ENCODE results near the gene SIN3A. TPM values are rescaled to one million over a fixed set of nuclear protein-coding genes. Genes with fewer than 3 reads are reported as not detected.
"Not testable (repeated sequence)": the region's sequence is repeated elsewhere in the genome, so short reads cannot be mapped to it uniquely, and the experiment has no call there.

The SIN3A gene
- total and polyA plus RNA-seq, 4 donors, result 6.8 to 21.9 (median 13.3) TPM

DNA sequence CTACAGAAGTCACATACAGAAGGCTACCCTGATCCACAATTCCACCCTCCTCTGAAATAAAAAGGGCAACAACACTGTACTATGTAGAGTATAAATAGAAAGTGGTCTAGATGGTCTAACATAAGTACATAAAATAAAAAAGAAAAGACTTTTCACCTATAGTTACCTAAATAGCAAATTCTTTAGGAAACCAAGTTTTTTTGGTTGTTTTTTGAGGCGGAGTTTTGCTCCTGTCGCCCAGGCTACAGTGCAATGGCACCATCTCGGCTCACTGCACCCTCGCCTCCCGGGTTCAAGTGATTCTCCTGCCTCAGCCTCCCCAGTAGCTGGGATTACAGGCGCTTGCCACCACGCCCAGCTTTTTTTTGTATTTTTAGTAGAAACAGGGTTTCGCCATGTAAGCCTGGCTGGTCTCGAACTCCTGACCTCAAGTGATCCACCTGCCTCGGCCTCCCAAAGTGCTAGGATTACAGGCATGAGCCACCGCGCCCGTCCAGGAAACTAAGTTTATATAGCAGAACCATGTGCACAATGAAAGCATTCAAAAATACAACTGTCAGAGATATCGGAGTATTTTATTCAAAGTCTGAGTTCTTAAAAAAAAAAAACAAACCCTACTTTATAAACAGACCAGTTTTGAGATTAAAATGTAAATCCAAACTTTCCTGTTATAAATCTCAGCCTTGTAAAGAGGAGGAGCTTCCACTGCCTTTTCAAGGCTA, 1.7 kb downstream of the SIN3A start:
- Histone ChIP-seq H3K4me1 (ENCODE audit: control insufficient read depth in 4 of 4, insufficient read depth in 4 of 4, low read length in 3 of 4) (peaks cover 1 to 27% (median 20%) of the 10 kb centered on the region in 4 donors), H3K4me3 (ENCODE audit: low read depth in 1 of 3, low read length in 3 of 3) (peak overlapping the region in 2 of 3 donors; percentile 84 to 86), H3K9me3 (ENCODE audit: control insufficient read depth in 4 of 4, low read length in 3 of 4) (no peaks in the 10 kb centered on the region), H3K36me3 (ENCODE audit: control insufficient read depth in 4 of 4, insufficient read depth in 3 of 4, low read depth in 1 of 4, low read length in 3 of 4) (peaks cover 0 to 3% (median 2%) of the 10 kb centered on the region in 4 donors), H3K27me3 (ENCODE audit: control insufficient read depth in 4 of 4, insufficient read depth in 4 of 4, low read length in 3 of 4) (no peaks in the 10 kb centered on the region), H3K27ac (ENCODE audit: low read depth in 1 of 2, low read length in 2 of 2) (peak overlapping the region in 1 of 2 donors; percentile 87), H3K9ac (ENCODE audit: low read depth in 1 of 2, low read length in 2 of 2) (no peak overlapping the region)
- TF ChIP-seq, protein P1, sequence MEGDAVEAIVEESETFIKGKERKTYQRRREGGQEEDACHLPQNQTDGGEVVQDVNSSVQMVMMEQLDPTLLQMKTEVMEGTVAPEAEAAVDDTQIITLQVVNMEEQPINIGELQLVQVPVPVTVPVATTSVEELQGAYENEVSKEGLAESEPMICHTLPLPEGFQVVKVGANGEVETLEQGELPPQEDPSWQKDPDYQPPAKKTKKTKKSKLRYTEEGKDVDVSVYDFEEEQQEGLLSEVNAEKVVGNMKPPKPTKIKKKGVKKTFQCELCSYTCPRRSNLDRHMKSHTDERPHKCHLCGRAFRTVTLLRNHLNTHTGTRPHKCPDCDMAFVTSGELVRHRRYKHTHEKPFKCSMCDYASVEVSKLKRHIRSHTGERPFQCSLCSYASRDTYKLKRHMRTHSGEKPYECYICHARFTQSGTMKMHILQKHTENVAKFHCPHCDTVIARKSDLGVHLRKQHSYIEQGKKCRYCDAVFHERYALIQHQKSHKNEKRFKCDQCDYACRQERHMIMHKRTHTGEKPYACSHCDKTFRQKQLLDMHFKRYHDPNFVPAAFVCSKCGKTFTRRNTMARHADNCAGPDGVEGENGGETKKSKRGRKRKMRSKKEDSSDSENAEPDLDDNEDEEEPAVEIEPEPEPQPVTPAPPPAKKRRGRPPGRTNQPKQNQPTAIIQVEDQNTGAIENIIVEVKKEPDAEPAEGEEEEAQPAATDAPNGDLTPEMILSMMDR (IDR thresholded peaks at IDR 0.05; ENCODE audit: low read depth, low read length, missing input control), result no peak
- no peak for DNase-seq (ENCODE audit: low spot score)
- WGBS, result 36% methylated on average over 14 of the region's 14 CpGs

DNA sequence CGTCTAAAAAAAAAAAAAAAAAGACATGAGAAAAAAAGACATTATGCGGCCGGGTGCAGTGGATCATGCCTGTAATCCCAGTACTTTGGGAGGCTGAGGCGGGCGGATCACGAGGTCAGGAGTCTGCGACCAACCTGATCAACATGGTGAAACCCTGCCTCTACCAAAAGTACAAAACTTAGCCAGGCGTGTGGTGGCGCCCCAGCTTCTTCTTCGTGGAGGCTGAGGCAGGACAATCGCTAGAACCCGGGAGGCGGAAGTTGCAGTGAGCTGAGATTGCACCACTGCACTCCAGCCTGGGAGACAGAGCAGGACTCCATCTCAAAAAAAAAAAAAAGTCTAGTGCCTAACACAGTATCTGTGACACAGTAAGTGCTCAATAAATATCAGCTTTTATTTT, 3.3 kb downstream of the SIN3A start:
- H3K9ac ChIP-seq (ENCODE audit: low read depth in 1 of 2, low read length in 2 of 2); H3K4me3 ChIP-seq (ENCODE audit: low read depth in 1 of 3, low read length in 3 of 3); H3K27ac ChIP-seq (ENCODE audit: low read depth in 1 of 2, low read length in 2 of 2); H3K9me3 ChIP-seq (ENCODE audit: control insufficient read depth in 4 of 4, low read length in 3 of 4); H3K36me3 ChIP-seq (ENCODE audit: control insufficient read depth in 4 of 4, insufficient read depth in 3 of 4, low read depth in 1 of 4, low read length in 3 of 4); DNase-seq (ENCODE audit: low spot score); H3K27me3 ChIP-seq (ENCODE audit: control insufficient read depth in 4 of 4, insufficient read depth in 4 of 4, low read length in 3 of 4): not testable (repeated sequence)
- H3K4me1 ChIP-seq (ENCODE audit: control insufficient read depth in 4 of 4, insufficient read depth in 4 of 4, low read length in 3 of 4), result peaks cover 1 to 21% (median 18%) of the 10 kb centered on the region in 4 donors
- 90% methylated on average over 13 of the region's 13 CpGs for WGBS

DNA sequence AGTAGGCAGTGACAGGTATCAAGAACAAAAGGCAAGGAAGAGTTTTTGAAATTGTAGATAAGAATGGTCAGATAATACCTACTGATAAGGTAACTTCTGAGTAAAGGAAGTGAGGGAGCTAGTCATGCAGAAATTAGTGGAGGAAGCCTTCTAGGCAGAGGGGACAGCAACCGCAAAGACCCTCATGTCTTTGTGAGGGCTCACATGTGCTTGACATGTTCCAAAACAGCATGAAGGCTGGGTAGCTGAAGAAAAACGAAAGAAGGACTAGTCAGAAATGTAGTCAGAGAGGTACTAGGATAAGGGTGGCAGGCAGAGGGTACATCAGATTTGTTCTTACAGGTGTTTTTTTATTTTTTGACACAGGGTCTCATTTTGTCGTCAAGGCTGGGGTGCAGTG, 5.3 kb downstream of the SIN3A start:
- no peaks in the 10 kb centered on the region for H3K9me3 ChIP-seq (ENCODE audit: control insufficient read depth in 4 of 4, low read length in 3 of 4)
- H3K27me3 ChIP-seq (ENCODE audit: control insufficient read depth in 4 of 4, insufficient read depth in 4 of 4, low read length in 3 of 4), result no peaks in the 10 kb centered on the region
- H3K9ac ChIP-seq (ENCODE audit: low read depth in 1 of 2, low read length in 2 of 2), result no peak overlapping the region
- 93% methylated on average over 3 of the region's 3 CpGs for WGBS
- H3K4me1 ChIP-seq (ENCODE audit: control insufficient read depth in 4 of 4, insufficient read depth in 4 of 4, low read length in 3 of 4), result peaks cover 1 to 15% (median 13%) of the 10 kb centered on the region in 4 donors
- H3K4me3 ChIP-seq (ENCODE audit: low read depth in 1 of 3, low read length in 3 of 3), result no peak overlapping the region
- H3K36me3 ChIP-seq (ENCODE audit: control insufficient read depth in 4 of 4, insufficient read depth in 3 of 4, low read depth in 1 of 4, low read length in 3 of 4), result peaks cover 2 to 4% (median 4%) of the 10 kb centered on the region in 4 donors
- no peak overlapping the region for H3K27ac ChIP-seq (ENCODE audit: low read depth in 1 of 2, low read length in 2 of 2)
- TF ChIP-seq YY1 (IDR thresholded peaks at IDR 0.05) (no peak), TAF1 (conservative IDR thresholded peaks at IDR 0.05) (no peak), FOXA1 (IDR thresholded peaks at IDR 0.05) (no peak)
- TF ChIP-seq, protein P2, sequence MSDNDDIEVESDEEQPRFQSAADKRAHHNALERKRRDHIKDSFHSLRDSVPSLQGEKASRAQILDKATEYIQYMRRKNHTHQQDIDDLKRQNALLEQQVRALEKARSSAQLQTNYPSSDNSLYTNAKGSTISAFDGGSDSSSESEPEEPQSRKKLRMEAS (IDR thresholded peaks at IDR 0.05), result no peak
- no peak for DNase-seq (ENCODE audit: low spot score)

DNA sequence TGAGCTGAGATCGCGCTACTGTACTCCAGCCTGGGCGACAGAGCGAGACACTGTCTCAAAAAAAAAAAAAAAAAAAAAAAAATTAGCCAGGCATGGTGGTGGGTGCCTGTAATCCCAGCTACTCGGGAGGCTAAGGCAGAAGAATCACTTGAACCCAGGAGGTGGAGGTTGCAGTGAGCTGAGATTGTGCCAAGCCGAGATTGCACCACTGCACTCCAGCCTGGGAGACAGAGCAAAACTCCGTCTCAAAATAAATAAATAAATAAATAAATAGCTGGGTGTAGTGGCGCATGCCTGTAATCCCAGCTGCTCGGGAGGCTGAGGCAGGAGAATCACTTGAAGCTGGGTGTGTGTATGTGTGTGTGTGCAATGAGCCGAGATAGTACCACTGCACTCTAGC, 6.2 kb downstream of the SIN3A start:
- not testable (repeated sequence) for H3K27me3 ChIP-seq (ENCODE audit: control insufficient read depth in 4 of 4, insufficient read depth in 4 of 4, low read length in 3 of 4); H3K36me3 ChIP-seq (ENCODE audit: control insufficient read depth in 4 of 4, insufficient read depth in 3 of 4, low read depth in 1 of 4, low read length in 3 of 4); H3K4me3 ChIP-seq (ENCODE audit: low read depth in 1 of 3, low read length in 3 of 3); DNase-seq (ENCODE audit: low spot score); H3K27ac ChIP-seq (ENCODE audit: low read depth in 1 of 2, low read length in 2 of 2); H3K9ac ChIP-seq (ENCODE audit: low read depth in 1 of 2, low read length in 2 of 2); H3K9me3 ChIP-seq (ENCODE audit: control insufficient read depth in 4 of 4, low read length in 3 of 4)
- H3K4me1 ChIP-seq (ENCODE audit: control insufficient read depth in 4 of 4, insufficient read depth in 4 of 4, low read length in 3 of 4), result peaks cover 1 to 13% (median 11%) of the 10 kb centered on the region in 4 donors
- WGBS, result 91% methylated on average over 10 of the region's 10 CpGs

- 95% methylated on average over 8 of the region's 8 CpGs for WGBS
- not testable (repeated sequence) for H3K27me3 ChIP-seq (ENCODE audit: control insufficient read depth in 4 of 4, insufficient read depth in 4 of 4, low read length in 3 of 4); H3K9me3 ChIP-seq (ENCODE audit: control insufficient read depth in 4 of 4, low read length in 3 of 4); H3K27ac ChIP-seq (ENCODE audit: low read depth in 1 of 2, low read length in 2 of 2); H3K4me1 ChIP-seq (ENCODE audit: control insufficient read depth in 4 of 4, insufficient read depth in 4 of 4, low read length in 3 of 4); H3K4me3 ChIP-seq (ENCODE audit: low read depth in 1 of 3, low read length in 3 of 3); H3K9ac ChIP-seq (ENCODE audit: low read depth in 1 of 2, low read length in 2 of 2); H3K36me3 ChIP-seq (ENCODE audit: control insufficient read depth in 4 of 4, insufficient read depth in 3 of 4, low read depth in 1 of 4, low read length in 3 of 4); DNase-seq (ENCODE audit: low spot score)
Measured at GRCh38 chr15:75443972-75444453, 7.5 kb downstream of the SIN3A start.
